HG03066 (cell line): ENCODE results near the gene NKAIN2.
"Not testable (repeated sequence)": the region's sequence is repeated elsewhere in the genome, so short reads cannot be mapped to it uniquely, and the experiment has no call there.

Experiments
- ATAC-seq: cut with Tn5 transposase; IDR thresholded peaks from one replicate; pipeline ENCODE4 v1.9.1; 2021; ENCODE audit warnings: low read depth; ENCODE audit not compliant: unreplicated experiment

NKAIN2 gene

GRCh38 chr6:124158024-124158423 is 354.4 kb downstream of the NKAIN2 start:
- no peak for ATAC-seq

GRCh38 chr6:124163676-124164075 is 360.0 kb downstream of the NKAIN2 start:
- no peak for ATAC-seq

- no peak for ATAC-seq
Observed at GRCh38 chr6:124164343-124164742, 360.7 kb downstream of the NKAIN2 start.

GRCh38 chr6:124167249-124167648 is 363.6 kb downstream of the NKAIN2 start:
- not testable (repeated sequence) for ATAC-seq

GRCh38 chr6:124190256-124190655 is 386.6 kb downstream of the NKAIN2 start:
- no peak for ATAC-seq

- ATAC-seq = no peak
Observed at GRCh38 chr6:124193132-124193531, 389.5 kb downstream of the NKAIN2 start.

GRCh38 chr6:124197148-124197547 is 393.5 kb downstream of the NKAIN2 start:
- ATAC-seq = no peak

GRCh38 chr6:124199286-124199685 is 395.6 kb downstream of the NKAIN2 start:
- no peak for ATAC-seq

- ATAC-seq = no peak
Observed at GRCh38 chr6:124200661-124201060, 397.0 kb downstream of the NKAIN2 start.

- ATAC-seq = no peak
Observed at GRCh38 chr6:124203101-124203811, 399.6 kb downstream of the NKAIN2 start.

- no peak for ATAC-seq
Observed at GRCh38 chr6:124203812-124204167, 400.1 kb downstream of the NKAIN2 start.

- ATAC-seq = no peak
Observed at GRCh38 chr6:124205921-124206320, 402.3 kb downstream of the NKAIN2 start.

- no peak for ATAC-seq
Observed at GRCh38 chr6:124223611-124224345, 420.1 kb downstream of the NKAIN2 start.

- ATAC-seq = no peak
Observed at GRCh38 chr6:124226396-124226795, 422.7 kb downstream of the NKAIN2 start.

GRCh38 chr6:124233221-124233620 is 429.6 kb downstream of the NKAIN2 start:
- no peak for ATAC-seq

- no peak for ATAC-seq
Observed at GRCh38 chr6:124234801-124235200, 431.1 kb downstream of the NKAIN2 start.

GRCh38 chr6:124237911-124238310 is 434.2 kb downstream of the NKAIN2 start:
- no peak for ATAC-seq

- not testable (repeated sequence) for ATAC-seq
Observed at GRCh38 chr6:124238408-124238807, 434.7 kb downstream of the NKAIN2 start.

GRCh38 chr6:124254941-124255685 is 451.4 kb downstream of the NKAIN2 start:
- ATAC-seq = no peak

GRCh38 chr6:124260337-124260736 is 456.7 kb downstream of the NKAIN2 start:
- ATAC-seq = no peak

- ATAC-seq = no peak
Observed at GRCh38 chr6:124269733-124270132, 466.1 kb downstream of the NKAIN2 start.
